NCI-H146 treated with DMSO at 0.1 percent for 48 hours (cell line): ENCODE data around the gene USP36.
A peak's percentile ranks its signal among the peaks of the same experiment; 100 is the strongest.
"Not testable (repeated sequence)": the region's sequence is repeated elsewhere in the genome, so short reads cannot be mapped to it uniquely, and the experiment has no call there.

Experiments used
- DNase-seq: peaks from one replicate; lab custom pipeline; 2025; ENCODE audit not compliant: unreplicated experiment; lab: John Stamatoyannopoulos, UW

Gene USP36

GRCh38 chr17:78771758-78772382, 68.7 kb downstream of the USP36 start:
- no peak for DNase-seq

DNA sequence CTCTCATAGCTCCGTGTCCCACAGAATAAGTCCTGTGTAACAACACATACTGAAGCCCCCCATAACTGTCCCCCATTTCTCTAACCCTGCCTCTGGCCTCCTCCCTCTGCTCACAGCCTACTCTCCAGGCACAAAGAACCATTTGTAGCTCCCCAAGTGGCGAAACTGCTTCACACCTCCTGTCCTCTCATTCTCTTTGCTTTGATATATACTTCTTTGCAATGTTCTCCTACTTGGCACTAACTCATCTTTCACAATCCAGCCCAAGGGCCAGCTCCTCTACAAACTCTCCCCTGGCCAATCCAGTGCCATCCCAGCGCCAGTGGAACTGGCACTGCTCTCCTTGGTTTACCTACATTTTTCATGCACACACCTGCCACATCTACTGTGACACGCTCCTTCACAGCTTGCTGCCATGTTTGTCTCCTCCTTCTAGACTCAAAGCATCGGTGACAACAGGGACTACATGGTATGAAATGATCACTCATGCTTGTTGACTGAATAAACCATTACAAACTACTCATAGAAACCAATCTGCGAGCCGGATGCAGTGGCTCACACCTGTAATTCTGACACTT, 71.3 kb downstream of the USP36 start:
- no peak for DNase-seq

GRCh38 chr17:78767806-78768205, 72.8 kb downstream of the USP36 start:
- DNase-seq, result no peak

DNA sequence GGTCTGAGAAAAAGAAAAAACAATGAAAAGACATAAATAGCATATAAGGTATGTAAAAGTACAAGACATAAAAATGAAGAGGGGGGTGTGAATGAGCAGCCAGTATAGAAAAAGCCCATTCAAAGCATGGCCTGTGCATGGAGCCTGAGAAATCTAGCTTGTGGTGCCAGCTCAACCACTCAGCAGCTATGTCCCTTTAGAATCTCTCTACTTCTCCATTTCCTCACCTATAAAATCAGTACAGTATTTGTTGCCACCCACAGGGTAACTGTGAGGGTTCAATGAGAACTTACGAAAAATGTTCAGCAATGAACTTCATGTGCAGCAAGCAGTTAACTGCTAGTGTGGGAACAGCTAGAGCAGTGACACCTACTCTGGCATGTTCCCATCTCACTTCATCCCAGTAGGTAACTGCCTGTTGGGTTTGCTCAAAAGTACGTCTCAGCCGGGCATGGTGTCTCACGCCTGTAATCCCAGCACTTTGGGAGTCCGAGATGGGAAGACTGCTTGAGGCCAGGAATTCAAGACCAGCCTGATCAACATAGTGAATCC, 73.8 kb downstream of the USP36 start:
- no peak for DNase-seq

GRCh38 chr17:78766225-78766624, 74.4 kb downstream of the USP36 start:
- DNase-seq, result no peak

GRCh38 chr17:78765821-78766220, 74.8 kb downstream of the USP36 start:
- DNase-seq, result no peak

DNA sequence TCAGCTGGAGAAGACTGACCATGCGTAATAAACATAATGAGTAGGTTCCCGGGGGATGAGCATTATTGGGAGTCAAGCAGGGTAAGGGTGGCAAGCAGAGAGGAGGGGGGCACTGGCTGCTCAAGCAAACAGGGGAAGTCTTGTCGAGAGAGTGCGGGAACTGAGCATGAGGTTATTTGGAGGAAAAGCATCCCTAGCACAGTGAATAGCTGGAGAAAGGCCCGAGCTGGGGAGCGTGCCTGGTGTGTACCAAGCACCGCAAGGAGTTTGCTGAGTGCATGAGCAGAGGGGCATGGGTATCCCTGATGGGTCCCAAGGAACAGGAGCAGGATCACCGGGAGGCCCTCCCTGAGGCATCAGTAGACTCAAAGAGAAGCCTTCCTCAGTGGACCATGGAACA, 75.7 kb downstream of the USP36 start:
- no peak for DNase-seq

GRCh38 chr17:78763561-78763960, 77.1 kb downstream of the USP36 start:
- DNase-seq, result no peak

GRCh38 chr17:78761789-78762406, 78.7 kb downstream of the USP36 start:
- DNase-seq, result no peak

- DNase-seq, result no peak
These were observed 80.7 kb downstream of the USP36 start for GRCh38 chr17:78759969-78760352.

GRCh38 chr17:78759203-78759968, 81.2 kb downstream of the USP36 start:
- peak; percentile 38 for DNase-seq

DNA sequence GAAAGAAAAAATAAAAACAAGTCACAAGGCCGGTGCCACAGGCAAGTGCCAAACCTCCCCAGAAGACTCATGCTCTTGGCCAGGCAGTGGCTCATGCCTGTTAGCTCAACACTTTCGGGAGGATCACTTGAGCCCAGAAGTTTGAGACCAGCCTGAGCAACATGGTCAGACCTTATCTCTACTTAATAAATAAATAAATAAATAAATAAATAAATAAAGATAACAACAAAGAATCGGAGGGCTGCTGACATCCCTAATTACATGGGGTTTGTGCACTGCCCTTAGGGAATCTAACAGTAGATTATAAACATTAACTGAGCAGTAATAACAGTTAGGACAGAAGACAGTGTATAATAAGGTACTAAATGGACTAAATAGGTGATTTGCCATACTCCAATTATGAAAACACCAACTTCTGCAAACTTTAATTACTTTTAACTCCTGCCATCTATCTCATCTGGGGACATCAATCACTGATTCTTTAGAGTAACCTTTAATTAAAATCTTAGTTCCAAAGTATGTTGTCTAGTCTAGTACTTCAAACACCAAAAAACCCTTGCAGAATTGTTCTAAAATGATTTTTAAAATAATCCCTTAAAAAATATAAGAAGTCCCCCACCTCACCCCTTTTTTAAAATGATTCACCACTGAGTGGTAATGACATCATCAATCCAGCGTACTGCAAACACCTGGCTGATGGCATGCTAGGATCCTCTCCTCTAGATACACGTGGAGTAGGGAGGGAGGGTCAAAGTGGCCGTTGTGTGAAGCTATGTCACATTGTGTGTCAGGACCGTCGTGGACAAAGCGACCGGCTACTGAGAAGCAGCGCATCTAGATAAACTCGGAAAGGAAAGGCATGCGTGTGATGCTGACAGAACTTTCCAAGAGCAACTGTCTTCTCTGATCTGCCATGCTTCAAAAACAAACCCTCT, 87.0 kb downstream of the USP36 start:
- DNase-seq, result no peak

GRCh38 chr17:78751447-78752161, 89.0 kb downstream of the USP36 start:
- no peak for DNase-seq

- DNase-seq, result not testable (repeated sequence)
These were observed 89.6 kb downstream of the USP36 start for GRCh38 chr17:78751000-78751399.

DNA sequence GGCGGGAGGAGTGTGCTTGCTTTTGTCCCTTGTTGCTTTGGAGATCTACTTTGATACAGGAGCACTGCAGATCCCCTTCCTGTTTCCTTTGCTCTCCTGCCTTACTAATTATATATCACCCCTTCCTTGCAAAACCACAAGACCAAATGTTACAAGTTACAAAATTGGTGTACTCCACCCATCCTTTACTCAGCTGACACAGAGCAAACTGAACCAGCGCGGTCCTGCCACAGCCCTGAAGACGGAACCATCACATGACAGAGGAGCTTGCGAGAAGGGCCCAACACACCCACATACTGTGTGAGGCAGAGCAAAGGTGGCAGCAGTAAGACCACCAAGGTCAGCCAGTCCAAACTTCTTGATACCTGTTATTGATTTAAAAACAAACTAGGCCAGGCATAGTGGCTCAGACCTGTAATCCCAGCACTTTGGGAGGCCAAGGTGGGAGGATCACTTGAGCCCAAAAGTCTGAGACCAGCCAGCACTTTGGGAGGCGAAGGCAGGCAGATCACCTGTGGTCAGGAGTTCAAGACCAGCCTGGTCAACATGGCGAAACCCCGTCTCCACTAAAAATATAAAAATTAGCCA, 91.8 kb downstream of the USP36 start:
- DNase-seq, result peak; percentile 26

DNA sequence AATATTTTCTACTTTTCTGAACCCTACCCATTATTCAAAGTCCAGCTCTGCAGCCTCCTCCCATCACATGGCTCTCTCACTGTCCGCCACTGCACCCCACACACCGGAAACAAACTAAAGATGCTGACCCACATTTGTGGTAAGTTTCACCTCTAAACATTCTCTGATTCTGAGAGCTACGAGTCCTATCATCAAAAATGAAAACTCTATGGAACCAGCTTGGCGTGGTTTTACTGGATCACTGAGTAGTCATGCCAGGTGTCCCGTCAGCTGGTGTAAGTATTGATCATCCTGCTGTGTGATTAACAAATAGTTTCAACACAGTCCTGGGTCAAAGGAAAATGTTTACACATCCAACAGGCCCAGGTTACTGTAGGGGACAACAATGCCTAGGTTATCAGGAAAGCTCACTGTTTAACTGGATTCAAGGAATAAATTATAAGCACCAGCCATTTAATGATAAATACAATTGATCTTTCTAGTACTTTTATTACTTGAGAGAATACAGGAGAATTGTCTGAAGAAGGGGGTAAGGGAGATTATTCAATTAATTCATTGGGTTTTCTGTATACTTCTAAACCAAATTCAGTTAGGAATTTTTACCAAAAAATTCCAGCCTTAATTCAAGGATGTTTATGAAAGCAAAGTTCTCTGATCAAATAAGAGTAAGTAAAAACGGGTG, 92.4 kb downstream of the USP36 start:
- peak; percentile 40 for DNase-seq

DNA sequence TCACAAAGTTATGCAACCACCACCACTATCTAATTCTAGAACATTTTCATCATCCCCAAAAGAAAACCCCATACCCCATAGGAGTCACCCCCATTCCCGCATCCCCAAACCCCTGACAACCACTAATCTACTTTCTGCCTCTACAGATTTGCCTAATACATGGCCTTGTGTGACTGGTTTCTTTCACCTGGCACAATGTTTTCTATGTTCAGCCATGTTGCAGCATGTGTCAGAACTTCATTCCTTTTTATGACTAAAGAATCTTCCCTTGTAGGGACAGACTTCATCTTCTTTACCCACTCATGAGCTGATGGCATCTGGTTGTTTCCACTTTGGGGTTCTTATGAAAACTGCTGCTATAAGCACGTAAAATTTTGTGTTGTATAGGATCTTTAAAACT, 93.1 kb downstream of the USP36 start:
- no peak for DNase-seq

GRCh38 chr17:78746949-78747269, 93.7 kb downstream of the USP36 start:
- no peak for DNase-seq

DNA sequence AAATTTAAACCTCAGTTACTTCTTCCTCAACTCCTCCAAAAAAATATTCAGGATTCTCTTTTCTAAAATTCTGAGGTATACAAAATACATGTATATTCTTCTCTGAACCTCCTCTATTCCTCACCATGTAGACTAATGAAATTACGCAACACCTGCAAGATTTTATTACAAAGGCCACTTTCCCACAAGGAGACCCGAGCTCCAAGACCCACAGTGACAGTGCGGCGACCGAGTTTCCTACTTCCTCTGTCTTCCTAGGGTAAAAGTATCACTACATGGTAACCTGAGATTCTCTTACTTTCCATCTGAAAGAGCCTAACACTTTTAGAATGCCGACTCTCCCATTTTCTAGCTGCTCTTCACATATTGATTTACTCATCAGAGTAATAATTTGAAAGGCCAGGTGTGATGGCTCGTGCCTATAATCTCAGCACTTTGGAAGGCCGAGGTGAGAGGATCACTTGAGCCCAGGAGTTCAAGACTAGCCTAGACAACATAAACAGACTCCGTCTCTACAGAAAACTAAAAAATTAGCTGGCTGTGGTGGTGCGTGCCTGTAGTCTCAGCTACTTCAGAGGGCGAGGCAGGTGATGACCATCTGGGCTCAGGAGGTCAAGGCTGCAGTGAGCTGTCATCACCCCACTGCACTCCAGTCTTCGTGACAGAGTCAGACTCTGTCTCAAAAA, 94.2 kb downstream of the USP36 start:
- no peak for DNase-seq
